ENCODE measurements around the gene ZRANB1.

DNA sequence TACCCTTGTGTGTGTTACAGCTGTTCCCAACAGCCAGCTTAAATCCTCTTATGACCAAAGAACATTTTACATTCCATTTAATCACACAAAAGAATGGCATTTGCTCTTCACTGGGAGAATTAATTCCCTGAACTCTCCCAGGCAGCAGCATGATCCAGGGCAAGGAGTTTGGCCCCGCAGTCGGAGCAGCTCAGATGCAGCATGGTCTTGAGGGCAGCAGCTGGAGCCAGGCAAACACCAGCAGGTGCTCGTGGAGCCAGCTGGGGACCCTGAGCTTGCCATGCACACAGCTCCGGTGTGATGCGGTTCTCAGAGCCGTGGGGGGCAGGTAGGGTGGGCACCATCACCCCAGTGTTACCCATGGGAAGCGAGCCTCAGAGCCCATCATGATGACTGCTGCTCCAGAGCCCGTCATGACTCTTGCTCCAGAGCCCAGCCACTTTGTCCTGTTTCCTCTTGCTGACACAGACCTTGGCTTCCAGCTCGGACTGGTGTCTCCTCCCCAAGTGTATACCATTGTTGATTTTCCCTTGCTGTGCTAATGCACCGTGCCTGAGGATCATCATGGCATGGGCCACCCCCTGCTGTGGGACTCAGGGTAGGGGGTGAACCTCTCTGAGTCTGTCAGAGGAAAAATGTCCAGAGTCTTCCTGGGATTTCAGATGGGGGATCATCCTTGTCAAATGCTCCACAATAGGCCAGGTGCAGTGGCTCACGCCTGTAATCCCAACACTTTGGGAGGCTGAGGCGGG lies 75.8 kb downstream of the ZRANB1 start:
- TF ChIP-seq BACH2 (CRISPR knock-in tag; IDR thresholded peaks at IDR 0.05; ENCODE audit: borderline replicate concordance) (no peak), ARNTL (CRISPR knock-in tag; IDR thresholded peaks at IDR 0.05; ENCODE audit: borderline replicate concordance, low read depth) (no peak), TOX (CRISPR knock-in tag; IDR thresholded peaks at IDR 0.05; ENCODE audit: borderline replicate concordance) (no peak), ZFP30 (CRISPR knock-in tag; IDR thresholded peaks at IDR 0.05) (no peak), SNAI2 (CRISPR knock-in tag; IDR thresholded peaks at IDR 0.05) (no peak), ZFP3 (CRISPR knock-in tag; IDR thresholded peaks at IDR 0.05) (no peak)
- TF ChIP-seq, protein P1, sequence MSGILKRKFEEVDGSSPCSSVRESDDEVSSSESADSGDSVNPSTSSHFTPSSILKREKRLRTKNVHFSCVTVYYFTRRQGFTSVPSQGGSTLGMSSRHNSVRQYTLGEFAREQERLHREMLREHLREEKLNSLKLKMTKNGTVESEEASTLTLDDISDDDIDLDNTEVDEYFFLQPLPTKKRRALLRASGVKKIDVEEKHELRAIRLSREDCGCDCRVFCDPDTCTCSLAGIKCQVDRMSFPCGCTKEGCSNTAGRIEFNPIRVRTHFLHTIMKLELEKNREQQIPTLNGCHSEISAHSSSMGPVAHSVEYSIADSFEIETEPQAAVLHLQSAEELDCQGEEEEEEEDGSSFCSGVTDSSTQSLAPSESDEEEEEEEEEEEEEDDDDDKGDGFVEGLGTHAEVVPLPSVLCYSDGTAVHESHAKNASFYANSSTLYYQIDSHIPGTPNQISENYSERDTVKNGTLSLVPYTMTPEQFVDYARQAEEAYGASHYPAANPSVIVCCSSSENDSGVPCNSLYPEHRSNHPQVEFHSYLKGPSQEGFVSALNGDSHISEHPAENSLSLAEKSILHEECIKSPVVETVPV (CRISPR knock-in tag; IDR thresholded peaks at IDR 0.05) = no peak
- TF ChIP-seq, protein P2, sequence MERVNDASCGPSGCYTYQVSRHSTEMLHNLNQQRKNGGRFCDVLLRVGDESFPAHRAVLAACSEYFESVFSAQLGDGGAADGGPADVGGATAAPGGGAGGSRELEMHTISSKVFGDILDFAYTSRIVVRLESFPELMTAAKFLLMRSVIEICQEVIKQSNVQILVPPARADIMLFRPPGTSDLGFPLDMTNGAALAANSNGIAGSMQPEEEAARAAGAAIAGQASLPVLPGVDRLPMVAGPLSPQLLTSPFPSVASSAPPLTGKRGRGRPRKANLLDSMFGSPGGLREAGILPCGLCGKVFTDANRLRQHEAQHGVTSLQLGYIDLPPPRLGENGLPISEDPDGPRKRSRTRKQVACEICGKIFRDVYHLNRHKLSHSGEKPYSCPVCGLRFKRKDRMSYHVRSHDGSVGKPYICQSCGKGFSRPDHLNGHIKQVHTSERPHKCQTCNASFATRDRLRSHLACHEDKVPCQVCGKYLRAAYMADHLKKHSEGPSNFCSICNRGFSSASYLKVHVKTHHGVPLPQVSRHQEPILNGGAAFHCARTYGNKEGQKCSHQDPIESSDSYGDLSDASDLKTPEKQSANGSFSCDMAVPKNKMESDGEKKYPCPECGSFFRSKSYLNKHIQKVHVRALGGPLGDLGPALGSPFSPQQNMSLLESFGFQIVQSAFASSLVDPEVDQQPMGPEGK (CRISPR knock-in tag; IDR thresholded peaks at IDR 0.05; ENCODE audit: borderline replicate concordance) = no peak

Data from SK-N-SH treated with all-trans-retinoic acid at 6 μM for 48 hours (cell line).